Neuron (in vitro differentiated cells): ENCODE data around the gene IKZF2.
A peak's percentile ranks its signal among the peaks of the same experiment; 100 is the strongest.

ENCODE experiments used
- H2AFZ ChIP-seq: one replicate; pipeline ENCODE4 v1.6.1; 2013; ENCODE audit warnings: low read depth, mild to moderate bottlenecking, inconsistent platforms, low read length, moderate library complexity
- H3K27me3 ChIP-seq: one replicate; pipeline ENCODE4 v1.6.1; 2013; ENCODE audit warnings: low read length; ENCODE audit not compliant: insufficient read depth
- H3K36me3 ChIP-seq: one replicate; pipeline ENCODE4 v1.6.1; 2013; ENCODE audit warnings: low read length; ENCODE audit not compliant: insufficient read depth
- H3K4me1 ChIP-seq: one replicate; pipeline ENCODE4 v1.6.1; 2013; ENCODE audit warnings: low read length; ENCODE audit not compliant: insufficient read depth
- H3K4me3 ChIP-seq: 2 replicates; pipeline ENCODE4 v1.5.1; 2013; ENCODE audit warnings: mild to moderate bottlenecking, low read length, moderate library complexity
- H3K9me3 ChIP-seq: one replicate; pipeline ENCODE4 v1.6.1; 2013; ENCODE audit warnings: low read length

IKZF2 gene

DNA sequence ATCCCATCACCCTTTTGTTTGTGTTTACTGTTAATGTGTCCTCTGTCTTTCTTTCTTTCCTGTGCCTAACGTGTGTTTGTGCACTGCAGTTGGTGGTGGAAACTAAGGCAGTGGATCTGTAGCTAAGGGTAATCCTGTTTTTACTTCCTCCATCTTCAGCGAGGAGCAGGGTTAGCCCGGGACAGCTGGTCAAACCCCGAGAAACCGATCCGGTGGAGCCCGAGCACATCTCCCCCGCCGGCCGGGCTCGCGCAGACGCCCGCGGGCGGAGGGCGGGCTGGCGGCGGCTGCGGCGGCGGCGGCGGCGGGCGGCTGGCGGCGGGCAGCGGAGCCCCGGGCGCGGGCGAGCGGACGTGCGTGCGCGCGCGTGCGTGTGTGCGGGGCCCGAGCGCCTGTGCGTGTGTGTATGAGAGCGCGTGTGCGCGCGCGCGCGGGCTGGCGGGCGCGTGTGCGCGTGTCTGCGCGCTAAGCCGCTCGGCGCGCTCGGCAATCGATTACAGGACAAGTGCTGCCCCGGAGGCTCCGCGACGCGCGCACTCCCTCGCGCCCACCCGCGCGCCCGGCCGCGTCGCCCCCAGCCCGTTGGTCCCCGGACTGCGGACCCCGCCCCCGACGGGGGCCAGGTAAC, at the start of gene IKZF2:
IKZF2 (minus strand) TSS at position 176 of the 628 bp plus-strand sequence. CDS start 2,983 bp downstream, outside the sequence.
- Histone ChIP-seq H2AFZ (peak within 1 kb of the TSS; percentile 75), H3K36me3 (peaks cover 5% of the 10 kb centered on the region), H3K27me3 (no peaks in the 10 kb centered on the region), H3K4me1 (peaks cover 17% of the 10 kb centered on the region), H3K4me3 (peak within 1 kb of the TSS; percentile 95), H3K9me3 (no peaks in the 10 kb centered on the region)

DNA sequence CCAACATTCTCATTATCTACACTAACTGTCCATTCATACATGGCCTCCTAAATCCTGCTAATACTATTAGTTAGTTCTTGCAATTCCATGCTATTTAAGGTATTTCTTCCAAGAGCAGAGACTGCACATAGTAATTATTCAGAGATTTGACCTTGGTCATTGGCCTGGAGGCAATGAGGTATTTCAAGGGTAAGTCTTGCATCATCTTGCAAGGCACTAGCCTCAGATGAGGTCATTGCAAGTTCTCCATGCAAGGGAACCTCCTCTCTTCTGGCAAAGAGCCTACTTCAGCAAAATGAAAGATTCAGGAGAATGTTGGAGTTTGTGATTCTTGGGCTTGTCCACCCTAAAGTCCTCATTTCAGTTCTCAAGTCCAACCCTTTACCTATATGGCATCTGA, 48.5 kb upstream of the IKZF2 start:
- Histone ChIP-seq H3K36me3 (no peaks in the 10 kb centered on the region), H3K4me1 (no peaks in the 10 kb centered on the region), H2AFZ (no peak overlapping the region), H3K4me3 (no peak overlapping the region), H3K9me3 (no peaks in the 10 kb centered on the region), H3K27me3 (no peaks in the 10 kb centered on the region)

DNA sequence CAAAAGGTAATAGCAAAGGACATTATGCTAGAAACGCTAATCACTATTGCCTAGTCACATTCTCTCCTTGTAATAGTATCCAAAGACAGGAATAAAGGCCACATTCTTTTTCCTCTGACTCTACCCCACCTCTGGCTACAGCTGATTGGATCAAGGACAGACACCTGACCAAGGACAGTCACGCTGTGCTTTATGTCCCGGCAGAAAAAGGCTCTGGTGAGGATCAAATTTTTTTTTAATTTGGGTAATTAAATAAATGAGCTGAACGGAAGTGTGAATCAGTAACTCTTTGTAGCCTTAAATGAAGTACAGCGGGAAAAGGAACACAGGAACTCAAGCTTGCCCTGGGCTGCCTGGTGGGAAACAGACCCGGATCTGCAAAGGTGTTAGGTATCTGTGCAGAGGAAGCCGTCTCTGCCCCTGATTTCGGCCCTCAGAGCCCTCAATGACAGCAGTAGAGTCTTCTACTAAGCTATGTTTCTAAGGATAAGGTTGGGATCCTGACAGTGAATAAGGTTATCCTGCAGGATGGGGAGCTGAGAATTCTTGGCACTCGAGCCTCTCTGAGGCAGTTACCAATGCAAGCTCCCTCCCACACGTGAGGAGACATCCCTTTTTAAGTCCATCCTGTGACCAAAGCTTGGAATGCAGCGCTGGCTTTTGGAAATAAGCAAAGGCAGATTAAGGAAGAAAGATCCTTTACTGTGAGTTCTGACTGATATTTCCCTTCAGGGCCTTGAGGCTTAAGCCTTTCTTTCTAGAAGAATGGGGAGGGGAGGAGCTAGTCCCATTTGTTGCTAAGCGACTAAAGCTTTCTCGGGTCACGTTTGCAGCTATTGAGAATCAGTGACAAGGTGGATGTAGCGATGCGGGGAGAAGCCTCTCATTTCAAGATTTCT, 37.8 kb upstream of the IKZF2 start:
- Histone ChIP-seq H3K27me3 (no peaks in the 10 kb centered on the region), H3K36me3 (no peaks in the 10 kb centered on the region), H2AFZ (peak overlapping the region; percentile 49), H3K4me1 (peaks cover 44% of the 10 kb centered on the region), H3K9me3 (no peaks in the 10 kb centered on the region), H3K4me3 (peak overlapping the region; percentile 52)

DNA sequence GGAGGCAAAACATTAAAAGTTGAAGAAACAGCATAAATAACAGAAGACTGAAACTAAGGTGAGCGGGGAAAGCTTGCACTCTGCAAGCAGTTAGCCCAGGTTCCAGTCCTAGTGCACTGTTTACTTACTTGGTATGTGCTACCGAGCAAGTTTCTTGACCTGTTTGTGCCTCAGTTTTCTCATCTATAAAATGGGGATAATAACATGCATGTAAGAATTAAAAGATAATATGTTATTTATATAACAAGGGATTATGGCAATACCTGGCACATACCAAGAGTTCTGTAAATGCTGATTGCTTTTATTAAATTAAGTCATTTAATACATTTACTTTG, 37.1 kb upstream of the IKZF2 start:
- Histone ChIP-seq H3K4me1 (peaks cover 44% of the 10 kb centered on the region), H3K4me3 (peak overlapping the region; percentile 52), H3K36me3 (no peaks in the 10 kb centered on the region), H3K27me3 (no peaks in the 10 kb centered on the region), H2AFZ (peak overlapping the region; percentile 7), H3K9me3 (no peaks in the 10 kb centered on the region)

DNA sequence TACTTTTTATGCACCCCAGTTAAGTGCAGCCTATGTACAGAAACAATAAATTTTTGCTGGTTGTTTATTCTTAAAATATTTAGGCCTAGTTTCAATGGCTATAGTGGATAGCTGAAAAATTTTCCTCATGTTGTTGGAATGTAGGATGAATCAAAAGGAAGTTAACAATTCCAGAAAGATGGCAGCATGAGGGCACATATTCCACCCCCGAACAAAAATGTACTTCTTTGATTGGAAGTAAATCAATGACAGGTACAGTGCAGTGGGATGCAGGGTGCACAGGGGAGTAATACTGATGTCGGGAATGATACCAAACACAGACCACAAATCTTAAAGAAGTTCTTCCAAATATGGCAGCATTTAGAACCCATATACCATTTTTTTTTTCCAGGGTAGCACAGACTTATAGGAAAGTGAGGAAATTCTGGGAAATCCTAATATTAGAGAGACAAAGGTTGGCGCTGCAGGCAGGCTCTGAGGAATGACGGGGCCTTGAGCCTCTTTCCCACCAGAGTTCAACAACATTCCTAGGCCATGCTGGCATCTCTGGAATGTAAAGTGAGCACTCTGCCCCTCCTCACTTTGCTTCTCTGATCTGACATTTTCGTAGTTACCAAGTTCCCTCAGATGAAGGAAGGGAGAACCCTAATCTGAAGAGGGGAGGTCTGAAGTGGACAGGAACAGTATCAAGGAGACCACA, 36.6 kb upstream of the IKZF2 start:
- Histone ChIP-seq H3K9me3 (no peaks in the 10 kb centered on the region), H3K4me1 (peaks cover 44% of the 10 kb centered on the region), H3K27me3 (no peaks in the 10 kb centered on the region), H3K4me3 (peak overlapping the region; percentile 7), H2AFZ (peak overlapping the region; percentile 7), H3K36me3 (no peaks in the 10 kb centered on the region)

DNA sequence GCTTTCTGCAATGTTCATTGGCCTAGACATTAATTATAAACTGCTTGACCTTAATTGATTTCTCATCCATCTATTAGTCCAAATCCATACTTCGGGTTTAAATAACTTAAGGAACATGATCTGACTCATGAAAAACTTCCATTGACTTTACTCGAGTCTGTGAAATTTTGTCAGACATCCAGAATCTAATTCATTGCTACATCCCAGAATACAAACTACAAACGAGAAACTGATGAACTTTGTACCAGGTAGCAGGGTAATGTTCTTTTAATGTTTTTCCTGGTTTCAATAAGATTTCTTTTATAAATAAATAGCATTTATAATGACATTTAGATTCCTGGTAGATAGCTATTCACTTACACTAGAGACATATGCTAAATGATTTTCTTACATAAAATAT, 36.0 kb upstream of the IKZF2 start:
- no peaks in the 10 kb centered on the region for H3K27me3 ChIP-seq
- H3K4me1 ChIP-seq: peaks cover 44% of the 10 kb centered on the region
- H2AFZ ChIP-seq: no peak overlapping the region
- no peaks in the 10 kb centered on the region for H3K9me3 ChIP-seq
- H3K4me3 ChIP-seq: no peak overlapping the region
- no peaks in the 10 kb centered on the region for H3K36me3 ChIP-seq

DNA sequence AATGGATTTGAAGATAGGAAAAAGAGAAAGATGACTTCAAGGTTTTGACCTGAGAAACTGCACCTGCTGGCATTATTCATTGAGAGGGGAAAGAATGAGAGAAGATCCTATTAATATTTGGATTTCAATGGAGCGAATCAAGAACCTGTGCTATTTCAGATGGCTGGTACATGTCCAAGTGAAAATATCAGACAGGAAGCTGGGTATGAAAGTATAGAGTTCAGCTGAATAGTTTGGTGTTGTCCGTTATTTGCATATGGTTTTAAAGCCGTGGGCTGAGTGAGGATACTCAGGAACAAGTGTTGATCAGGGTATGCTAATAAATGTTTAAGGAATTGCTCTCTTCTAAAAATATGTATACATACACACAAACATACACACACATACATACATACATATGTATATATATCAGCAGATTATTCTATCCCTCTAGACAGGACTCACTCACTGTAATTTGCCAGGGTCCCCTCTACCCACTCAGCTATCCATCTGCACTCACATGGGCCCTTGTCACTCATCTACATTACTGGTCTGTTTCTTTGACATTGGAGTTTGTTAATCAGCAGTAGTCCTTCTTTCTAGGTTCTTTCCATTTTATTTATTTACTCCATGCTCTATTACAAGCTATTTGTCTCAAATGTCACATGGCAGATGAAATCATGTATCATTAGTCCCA, 33.9 kb upstream of the IKZF2 start:
- peaks cover 44% of the 10 kb centered on the region for H3K4me1 ChIP-seq
- no peaks in the 10 kb centered on the region for H3K36me3 ChIP-seq
- no peak overlapping the region for H2AFZ ChIP-seq
- no peak overlapping the region for H3K4me3 ChIP-seq
- H3K9me3 ChIP-seq: no peaks in the 10 kb centered on the region
- H3K27me3 ChIP-seq: no peaks in the 10 kb centered on the region

DNA sequence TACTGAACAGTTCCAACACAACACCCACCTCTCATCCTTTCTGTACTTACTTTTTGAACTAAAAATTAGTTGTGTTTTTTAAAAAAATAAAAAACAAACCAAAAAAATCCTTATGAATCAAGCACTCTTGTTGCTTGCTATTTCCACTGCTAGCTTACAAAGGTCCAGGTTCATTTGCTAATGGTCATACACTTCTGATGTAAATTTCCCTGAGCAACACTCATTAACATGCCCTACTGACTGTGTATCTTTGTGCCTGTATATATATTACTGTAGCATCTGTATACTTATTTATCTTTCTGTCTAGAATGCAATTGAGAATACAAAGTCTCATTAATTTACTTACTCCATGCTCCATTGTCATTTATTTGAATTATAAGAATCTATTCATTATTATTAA, 30.3 kb upstream of the IKZF2 start:
- H3K4me1 ChIP-seq: peaks cover 14% of the 10 kb centered on the region
- no peak overlapping the region for H2AFZ ChIP-seq
- no peaks in the 10 kb centered on the region for H3K27me3 ChIP-seq
- H3K36me3 ChIP-seq: no peaks in the 10 kb centered on the region
- H3K4me3 ChIP-seq: no peak overlapping the region
- no peaks in the 10 kb centered on the region for H3K9me3 ChIP-seq

DNA sequence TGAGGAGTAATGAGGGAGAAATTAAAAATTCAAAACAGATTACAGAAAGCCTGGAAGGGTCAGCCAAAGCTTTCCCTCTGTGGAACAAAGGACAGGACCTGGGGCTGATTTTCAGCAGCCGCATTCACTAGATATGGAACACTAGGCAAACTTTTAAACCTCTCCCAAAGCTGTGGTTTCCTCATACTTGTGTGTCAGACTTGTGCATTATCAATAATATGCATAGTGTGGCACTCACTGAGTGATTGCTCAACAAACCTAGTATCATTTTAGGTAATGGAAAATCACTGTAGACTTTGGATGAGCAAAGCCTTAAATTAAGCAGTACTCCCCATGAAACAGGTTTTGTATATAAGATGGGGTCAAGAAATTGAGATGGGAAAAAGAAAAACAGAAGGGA, 26.3 kb upstream of the IKZF2 start:
- H3K9me3 ChIP-seq: no peaks in the 10 kb centered on the region
- no peaks in the 10 kb centered on the region for H3K4me1 ChIP-seq
- H2AFZ ChIP-seq: no peak overlapping the region
- H3K27me3 ChIP-seq: no peaks in the 10 kb centered on the region
- no peak overlapping the region for H3K4me3 ChIP-seq
- no peaks in the 10 kb centered on the region for H3K36me3 ChIP-seq

DNA sequence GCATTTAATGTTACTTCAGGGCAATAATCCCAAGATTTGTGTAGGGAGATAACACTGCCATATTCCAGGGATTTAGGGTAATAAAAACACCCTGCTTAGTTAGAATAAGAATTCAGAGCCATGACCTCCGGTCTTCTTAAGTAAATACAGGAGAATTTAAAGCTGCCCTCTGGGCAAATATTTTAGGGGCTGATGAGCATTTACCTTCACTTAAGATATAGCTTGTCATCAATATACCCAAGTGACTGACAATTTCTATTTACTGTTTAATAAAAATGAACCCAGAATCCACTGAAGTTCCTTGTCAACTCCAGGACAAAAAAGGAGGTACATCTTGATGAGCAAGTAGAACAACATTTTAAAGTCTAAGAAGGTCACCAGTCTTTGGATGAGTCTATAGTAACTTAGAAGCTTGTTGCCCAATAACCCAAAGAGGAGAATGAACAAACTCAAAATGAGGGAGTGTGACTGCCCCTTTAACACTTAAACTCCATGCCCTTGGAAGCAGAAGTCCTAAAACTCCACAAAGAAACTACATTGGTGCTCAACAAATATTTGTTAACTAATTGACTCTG, 24.3 kb upstream of the IKZF2 start:
- H3K9me3 ChIP-seq: no peaks in the 10 kb centered on the region
- H3K36me3 ChIP-seq: no peaks in the 10 kb centered on the region
- H2AFZ ChIP-seq: no peak overlapping the region
- no peaks in the 10 kb centered on the region for H3K4me1 ChIP-seq
- no peak overlapping the region for H3K4me3 ChIP-seq
- no peaks in the 10 kb centered on the region for H3K27me3 ChIP-seq

DNA sequence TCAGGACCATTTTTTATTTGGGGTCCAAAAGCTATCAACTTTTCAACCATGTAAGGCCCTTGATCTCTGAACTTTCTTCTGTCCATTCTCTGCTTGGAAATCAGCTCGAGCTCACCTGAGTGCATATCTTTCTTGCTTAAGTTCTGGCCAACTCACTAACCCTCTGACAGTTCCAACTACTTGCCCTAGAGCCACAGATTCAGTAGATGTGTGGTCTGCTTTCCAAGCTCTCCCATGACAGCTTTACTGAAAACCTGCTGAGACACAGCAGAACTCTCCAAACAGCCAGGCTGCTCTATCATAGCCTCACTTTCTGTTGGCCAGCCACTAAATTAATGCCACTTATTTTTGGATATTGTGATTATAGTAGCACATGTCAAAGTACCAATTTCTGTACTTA, 21.2 kb upstream of the IKZF2 start:
- Histone ChIP-seq H3K27me3 (no peaks in the 10 kb centered on the region), H3K4me3 (no peak overlapping the region), H3K36me3 (no peaks in the 10 kb centered on the region)

DNA sequence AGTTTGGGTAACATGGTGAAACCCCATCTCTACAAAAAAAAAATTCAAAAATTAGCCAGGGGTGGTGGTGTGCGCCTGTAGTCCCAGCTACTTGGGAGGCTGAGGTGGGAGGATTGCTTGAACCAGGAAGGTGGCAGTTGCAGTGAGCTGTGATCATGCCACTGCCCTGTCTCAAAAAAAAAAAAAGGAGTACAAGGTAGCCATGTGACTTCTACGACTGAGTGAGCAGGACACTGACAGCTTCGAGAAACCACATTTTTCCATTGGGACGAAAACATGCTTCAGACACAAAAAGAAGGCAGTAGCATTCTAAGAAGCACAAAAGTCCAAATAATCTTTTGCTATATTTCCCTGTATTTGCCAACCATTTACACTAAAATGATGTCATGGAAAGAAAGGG, 19.7 kb upstream of the IKZF2 start:
- Histone ChIP-seq H2AFZ (no peak overlapping the region), H3K4me3 (no peak overlapping the region), H3K9me3 (no peaks in the 10 kb centered on the region), H3K4me1 (peaks cover 9% of the 10 kb centered on the region), H3K27me3 (no peaks in the 10 kb centered on the region), H3K36me3 (no peaks in the 10 kb centered on the region)

More for the DNA sequence above, 21.2 kb upstream of the IKZF2 start:
- no peak overlapping the region for H2AFZ ChIP-seq
- H3K9me3 ChIP-seq: no peaks in the 10 kb centered on the region
- peaks cover 4% of the 10 kb centered on the region for H3K4me1 ChIP-seq
